AG04449 (cell line): ENCODE data around the gene PTPRQ.

Experiments
- CTCF ChIA-PET: fragments of 350-600 bp; formaldehyde crosslinking; extraction: SDS; loops from one replicate; lab custom pipeline; 2021; ENCODE audit warnings: antibody characterized with exemption; lab: Yijun Ruan, JAX
- POLR2A ChIA-PET: fragments of 400-600, 350-600 bp; formaldehyde crosslinking; extraction: SDS; loops from one replicate; lab custom pipeline; 2020; ENCODE audit warnings: antibody characterized with exemption, inconsistent platforms; lab: Yijun Ruan, JAX
- DNase-seq: peaks from one replicate; pipeline ENCODE4 v3.0.0-alpha.2; 2010; ENCODE audit warnings: low read depth, low spot score
- H3K4me3 ChIP-seq: 2 replicates; pipeline ENCODE4 v1.5.1; 2011; ENCODE audit warnings: low read depth, mild to moderate bottlenecking, control low read depth, low read length
- TF ChIP-seq, protein P1 (sequence below): IDR thresholded peaks from one replicate; pipeline ENCODE4 v1.5.1; 2011; ENCODE audit warnings: mild to moderate bottlenecking, moderate library complexity, low read length, control low read depth, inconsistent platforms; ENCODE audit not compliant: insufficient read depth; ENCODE audit errors: missing control alignments

The PTPRQ gene

DNA sequence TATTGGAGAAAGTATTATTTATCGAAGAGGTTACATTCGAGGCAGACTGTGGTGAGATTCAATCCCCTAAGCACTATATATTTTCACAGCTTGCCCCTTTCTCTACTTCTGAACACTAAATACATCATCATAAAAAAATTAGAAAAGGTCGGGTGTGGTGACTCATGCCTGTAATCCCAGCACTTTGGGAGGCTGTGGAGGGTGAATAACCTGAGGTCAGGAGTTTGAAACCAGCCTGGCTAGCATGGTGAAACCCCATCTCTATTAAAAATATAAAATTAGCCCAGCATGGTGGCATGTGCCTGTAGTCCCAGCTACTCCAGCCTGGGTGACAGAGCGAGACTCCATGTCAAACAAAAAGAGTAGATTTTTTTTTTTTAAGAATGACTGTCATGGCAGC, 192.8 kb downstream of the PTPRQ start:
- CTCF ChIA-PET: interaction anchor here (1.1 kb wide), 1 partner anchor 40 kb away, joined by 3 read pairs; no protein-coding TSS in a partner anchor

DNA sequence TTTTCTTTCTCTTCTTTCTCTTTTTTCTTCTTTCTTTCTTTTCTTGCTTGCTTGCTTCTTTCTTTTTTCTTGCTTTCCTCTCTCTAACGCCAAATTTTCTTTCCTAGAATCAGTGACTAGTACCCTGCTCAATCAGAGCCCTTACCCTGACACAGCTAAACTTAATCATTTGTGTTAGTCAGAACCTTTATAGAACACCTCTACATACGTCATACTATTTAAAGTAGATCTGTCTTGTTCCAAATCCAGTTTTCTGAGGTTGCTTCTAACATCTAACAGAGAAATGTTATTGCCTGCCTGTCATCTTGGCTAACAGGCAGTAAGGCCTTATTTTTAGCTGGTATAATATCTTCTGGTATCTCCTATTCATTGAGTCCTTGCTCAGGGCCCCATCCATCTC, 197.9 kb downstream of the PTPRQ start:
- no peak for DNase-seq
- H3K4me3 ChIP-seq: no peak overlapping the region
- POLR2A ChIA-PET: interaction anchor here (0.6 kb wide), 1 partner anchor 664 kb away, joined by 3 read pairs; no protein-coding TSS in a partner anchor
- TF ChIP-seq, protein P1, sequence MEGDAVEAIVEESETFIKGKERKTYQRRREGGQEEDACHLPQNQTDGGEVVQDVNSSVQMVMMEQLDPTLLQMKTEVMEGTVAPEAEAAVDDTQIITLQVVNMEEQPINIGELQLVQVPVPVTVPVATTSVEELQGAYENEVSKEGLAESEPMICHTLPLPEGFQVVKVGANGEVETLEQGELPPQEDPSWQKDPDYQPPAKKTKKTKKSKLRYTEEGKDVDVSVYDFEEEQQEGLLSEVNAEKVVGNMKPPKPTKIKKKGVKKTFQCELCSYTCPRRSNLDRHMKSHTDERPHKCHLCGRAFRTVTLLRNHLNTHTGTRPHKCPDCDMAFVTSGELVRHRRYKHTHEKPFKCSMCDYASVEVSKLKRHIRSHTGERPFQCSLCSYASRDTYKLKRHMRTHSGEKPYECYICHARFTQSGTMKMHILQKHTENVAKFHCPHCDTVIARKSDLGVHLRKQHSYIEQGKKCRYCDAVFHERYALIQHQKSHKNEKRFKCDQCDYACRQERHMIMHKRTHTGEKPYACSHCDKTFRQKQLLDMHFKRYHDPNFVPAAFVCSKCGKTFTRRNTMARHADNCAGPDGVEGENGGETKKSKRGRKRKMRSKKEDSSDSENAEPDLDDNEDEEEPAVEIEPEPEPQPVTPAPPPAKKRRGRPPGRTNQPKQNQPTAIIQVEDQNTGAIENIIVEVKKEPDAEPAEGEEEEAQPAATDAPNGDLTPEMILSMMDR: no peak
- CTCF ChIA-PET: interaction anchor here (2.4 kb wide), 1 partner anchor 11 kb away, joined by 11 read pairs; no protein-coding TSS in a partner anchor

More for the DNA sequence above, 192.8 kb downstream of the PTPRQ start:
- TF ChIP-seq, protein P1: no peak
- no peak for DNase-seq
- no peak overlapping the region for H3K4me3 ChIP-seq
- POLR2A ChIA-PET: no interaction called here

DNA sequence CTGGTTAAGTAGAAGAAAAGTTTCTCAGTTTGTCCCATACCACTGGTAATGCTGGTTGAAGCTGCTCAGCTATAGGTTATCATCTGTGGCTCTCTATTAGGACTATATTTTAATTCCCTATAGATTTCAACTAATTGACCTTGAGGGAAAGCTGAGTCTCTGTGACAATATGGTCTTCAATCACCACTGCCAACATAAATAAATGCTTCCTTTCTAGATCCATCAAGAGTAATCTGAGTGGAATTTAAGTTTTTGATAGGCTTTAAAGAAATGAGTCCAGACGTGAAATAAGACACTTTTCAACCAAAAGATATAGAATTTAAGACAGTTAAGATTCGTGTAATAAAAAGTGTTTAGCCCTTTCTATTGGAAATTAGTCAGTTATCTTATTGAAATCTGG, 199.9 kb downstream of the PTPRQ start:
- DNase-seq: no peak
- POLR2A ChIA-PET: no interaction called here
- CTCF ChIA-PET: no interaction called here
- no peak overlapping the region for H3K4me3 ChIP-seq
- TF ChIP-seq, protein P1: no peak

DNA sequence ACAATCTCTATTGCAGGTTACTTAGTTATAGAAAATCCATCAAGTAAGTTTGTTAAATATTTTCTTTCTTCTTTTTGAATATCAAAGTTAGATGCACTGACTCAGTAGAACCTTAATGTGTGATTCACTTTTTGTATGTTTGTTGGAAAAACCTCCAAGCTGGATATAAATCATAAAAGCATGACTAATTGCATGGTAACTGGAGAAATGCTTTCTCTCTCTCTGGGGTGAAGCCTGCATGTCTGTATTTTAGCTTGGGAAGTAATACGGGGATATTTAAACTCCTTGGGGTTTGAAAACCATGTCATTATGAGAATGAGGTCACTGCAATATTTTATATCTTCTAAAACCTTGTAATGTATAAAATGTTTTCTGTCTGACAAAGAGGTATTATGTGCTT, 204.8 kb downstream of the PTPRQ start:
- ChIA-PET CTCF (interaction anchor here (1.0 kb wide), 1 partner anchor 334 kb away, joined by 3 read pairs; no protein-coding TSS in a partner anchor), POLR2A (no interaction called here)
- H3K4me3 ChIP-seq: no peak overlapping the region
- TF ChIP-seq, protein P1: no peak
- peak; percentile 69 for DNase-seq

DNA sequence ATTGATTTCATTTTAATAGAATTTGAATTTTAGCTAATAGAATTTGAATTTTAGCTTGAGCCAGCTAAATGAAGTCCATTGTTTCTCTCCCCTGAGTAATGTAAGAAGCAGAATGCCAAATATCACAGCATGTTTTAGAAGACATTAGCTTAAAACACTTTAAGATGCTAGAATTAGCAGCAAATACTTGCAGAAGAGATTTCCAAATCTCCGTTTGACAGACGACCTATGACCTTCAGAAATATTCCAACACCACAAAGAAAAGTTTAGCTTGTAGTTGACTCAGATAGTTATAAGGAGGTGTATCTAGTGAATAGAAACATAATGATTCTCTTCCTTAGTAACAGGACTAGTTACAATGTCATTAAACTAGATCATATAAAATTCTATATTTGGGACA, 211.7 kb downstream of the PTPRQ start:
- POLR2A ChIA-PET: no interaction called here
- no peak for DNase-seq
- CTCF ChIA-PET: interaction anchor here (0.8 kb wide), 1 partner anchor 22 kb away, joined by 4 read pairs; no protein-coding TSS in a partner anchor

DNA sequence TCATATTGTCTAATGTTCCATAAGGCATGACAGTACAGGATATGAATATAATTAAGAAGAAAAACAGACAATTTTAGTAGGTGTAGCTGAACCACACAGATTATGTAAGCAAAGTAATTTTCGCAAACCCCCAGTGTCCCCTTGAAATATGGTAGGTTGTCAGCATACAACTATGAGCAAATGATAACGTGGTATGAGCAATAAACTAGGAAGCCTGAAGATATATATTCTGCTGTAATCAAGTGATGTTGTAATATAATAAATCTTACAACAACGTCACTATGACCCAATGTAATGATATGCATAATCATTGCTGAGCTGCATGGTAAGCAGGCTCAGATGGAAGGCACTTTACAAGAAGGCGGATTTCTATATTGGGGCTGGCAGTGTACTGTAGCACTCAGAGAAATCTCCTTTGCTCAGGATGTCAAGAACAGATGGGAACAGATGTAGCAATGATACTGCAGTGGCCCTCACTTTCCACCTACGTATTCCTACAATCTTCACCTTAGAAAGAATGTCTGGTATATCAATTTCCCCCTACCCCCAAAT, 215.6 kb downstream of the PTPRQ start:
- H3K4me3 ChIP-seq: no peak overlapping the region
- TF ChIP-seq, protein P1: no peak
- CTCF ChIA-PET: no interaction called here
- DNase-seq: no peak
- POLR2A ChIA-PET: no interaction called here

More for the DNA sequence above, 211.7 kb downstream of the PTPRQ start:
- TF ChIP-seq, protein P1: no peak
- H3K4me3 ChIP-seq: no peak overlapping the region
